HEK293 (cell line): ENCODE measurements around the gene PWP1.

Experiments used
- EGR2 ChIP-seq: fragments of 450-650 bp; formaldehyde crosslinking; IDR thresholded peaks from 2 replicates; pipeline ENCODE4 v1.5.1; 2016; ENCODE audit warnings: low read depth, missing biosample characterization, missing genetic modification characterization
- KLF8 ChIP-seq: fragments of 450-650 bp; formaldehyde crosslinking; IDR thresholded peaks from 2 replicates; pipeline ENCODE4 v1.5.1; 2016; ENCODE audit warnings: missing biosample characterization, missing genetic modification characterization
- KLF9 ChIP-seq: fragments of 450-650 bp; formaldehyde crosslinking; IDR thresholded peaks from 2 replicates; pipeline ENCODE4 v1.5.1; 2016; ENCODE audit warnings: missing biosample characterization, missing genetic modification characterization, low read depth
- PRDM2 ChIP-seq: fragments of 450-650 bp; formaldehyde crosslinking; IDR thresholded peaks from 2 replicates; pipeline ENCODE4 v1.5.1; 2016; ENCODE audit warnings: missing biosample characterization, missing genetic modification characterization, borderline replicate concordance
- REST ChIP-seq: fragments of 450-650 bp; formaldehyde crosslinking; IDR thresholded peaks from 2 replicates; pipeline ENCODE4 v1.5.1; 2016; ENCODE audit warnings: missing biosample characterization, missing genetic modification characterization
- ZFP37 ChIP-seq: fragments of 450-650 bp; formaldehyde crosslinking; IDR thresholded peaks from 2 replicates; pipeline ENCODE4 v1.5.1; 2016; ENCODE audit warnings: missing biosample characterization, missing genetic modification characterization
- ZFP69B ChIP-seq: fragments of 450-650 bp; formaldehyde crosslinking; IDR thresholded peaks from 2 replicates; pipeline ENCODE4 v1.5.1; 2016; ENCODE audit warnings: missing biosample characterization, missing genetic modification characterization
- ZNF146 ChIP-seq: fragments of 450-650 bp; formaldehyde crosslinking; IDR thresholded peaks from 2 replicates; pipeline ENCODE4 v1.5.1; 2016; ENCODE audit warnings: missing biosample characterization, missing genetic modification characterization
- ZNF214 ChIP-seq: fragments of 450-650 bp; formaldehyde crosslinking; IDR thresholded peaks from 2 replicates; pipeline ENCODE4 v1.5.1; 2017; ENCODE audit warnings: missing biosample characterization, mild to moderate bottlenecking, missing genetic modification characterization, borderline replicate concordance
- ZNF23 ChIP-seq: fragments of 450-650 bp; formaldehyde crosslinking; IDR thresholded peaks from 2 replicates; pipeline ENCODE4 v1.5.1; 2016; ENCODE audit warnings: missing biosample characterization, missing genetic modification characterization, borderline replicate concordance
- ZNF248 ChIP-seq: fragments of 450-650 bp; formaldehyde crosslinking; IDR thresholded peaks from 2 replicates; pipeline ENCODE4 v1.5.1; 2017; ENCODE audit warnings: missing biosample characterization, missing genetic modification characterization
- ZNF292 ChIP-seq: fragments of 450-650 bp; formaldehyde crosslinking; IDR thresholded peaks from 2 replicates; pipeline ENCODE4 v1.5.1; 2016; ENCODE audit warnings: low read depth, missing biosample characterization, missing genetic modification characterization, borderline replicate concordance
- ZNF362 ChIP-seq: fragments of 450-650 bp; formaldehyde crosslinking; IDR thresholded peaks from 2 replicates; pipeline ENCODE4 v1.5.1; 2016; ENCODE audit warnings: missing biosample characterization, missing genetic modification characterization
- ZNF416 ChIP-seq: fragments of 450-650 bp; formaldehyde crosslinking; IDR thresholded peaks from 2 replicates; pipeline ENCODE4 v1.5.1; 2016; ENCODE audit warnings: missing biosample characterization, missing genetic modification characterization
- ZNF423 ChIP-seq: fragments of 450-650 bp; formaldehyde crosslinking; IDR thresholded peaks from 2 replicates; pipeline ENCODE4 v1.5.1; 2016; ENCODE audit warnings: missing biosample characterization, missing genetic modification characterization
- ZNF558 ChIP-seq: fragments of 450-650 bp; formaldehyde crosslinking; IDR thresholded peaks from 2 replicates; pipeline ENCODE4 v1.5.1; 2016; ENCODE audit warnings: missing biosample characterization, missing genetic modification characterization
- ZNF585B ChIP-seq: fragments of 450-650 bp; formaldehyde crosslinking; IDR thresholded peaks from 2 replicates; pipeline ENCODE4 v1.5.1; 2016; ENCODE audit warnings: missing biosample characterization, missing genetic modification characterization
- ZNF768 ChIP-seq: fragments of 450-650 bp; formaldehyde crosslinking; IDR thresholded peaks from 2 replicates; pipeline ENCODE4 v1.5.1; 2018; ENCODE audit warnings: missing biosample characterization, mild to moderate bottlenecking, missing genetic modification characterization
- ZNF791 ChIP-seq: fragments of 450-650 bp; formaldehyde crosslinking; IDR thresholded peaks from 2 replicates; pipeline ENCODE4 v1.5.1; 2016; ENCODE audit warnings: missing biosample characterization, missing genetic modification characterization
- ZNF830 ChIP-seq: fragments of 450-650 bp; IDR thresholded peaks from 2 replicates; pipeline ENCODE4 v1.5.0; 2018; ENCODE audit warnings: missing biosample characterization, missing genetic modification characterization, low read depth, mild to moderate bottlenecking, moderate library complexity
- ZSCAN30 ChIP-seq: fragments of 450-650 bp; IDR thresholded peaks from 2 replicates; pipeline ENCODE4 v1.5.1; 2018; ENCODE audit warnings: missing biosample characterization, mild to moderate bottlenecking, missing genetic modification characterization, moderate library complexity
- TF ChIP-seq, protein P1 (sequence below): fragments of 450-650 bp; formaldehyde crosslinking; IDR thresholded peaks from 2 replicates; pipeline ENCODE4 v1.5.1; 2017; ENCODE audit warnings: missing biosample characterization, missing genetic modification characterization
- TF ChIP-seq, protein P2 (sequence below): fragments of 450-650 bp; IDR thresholded peaks from 2 replicates; pipeline ENCODE4 v1.5.1; 2018; ENCODE audit warnings: missing biosample characterization, mild to moderate bottlenecking, missing genetic modification characterization
- TF ChIP-seq, protein P3 (sequence below): sonication (generic); formaldehyde crosslinking; IDR thresholded peaks from 2 replicates; pipeline ENCODE4 v1.8.1; 2022; ENCODE audit warnings: mild to moderate bottlenecking, moderate library complexity, missing genetic modification reagents

PWP1 gene

DNA sequence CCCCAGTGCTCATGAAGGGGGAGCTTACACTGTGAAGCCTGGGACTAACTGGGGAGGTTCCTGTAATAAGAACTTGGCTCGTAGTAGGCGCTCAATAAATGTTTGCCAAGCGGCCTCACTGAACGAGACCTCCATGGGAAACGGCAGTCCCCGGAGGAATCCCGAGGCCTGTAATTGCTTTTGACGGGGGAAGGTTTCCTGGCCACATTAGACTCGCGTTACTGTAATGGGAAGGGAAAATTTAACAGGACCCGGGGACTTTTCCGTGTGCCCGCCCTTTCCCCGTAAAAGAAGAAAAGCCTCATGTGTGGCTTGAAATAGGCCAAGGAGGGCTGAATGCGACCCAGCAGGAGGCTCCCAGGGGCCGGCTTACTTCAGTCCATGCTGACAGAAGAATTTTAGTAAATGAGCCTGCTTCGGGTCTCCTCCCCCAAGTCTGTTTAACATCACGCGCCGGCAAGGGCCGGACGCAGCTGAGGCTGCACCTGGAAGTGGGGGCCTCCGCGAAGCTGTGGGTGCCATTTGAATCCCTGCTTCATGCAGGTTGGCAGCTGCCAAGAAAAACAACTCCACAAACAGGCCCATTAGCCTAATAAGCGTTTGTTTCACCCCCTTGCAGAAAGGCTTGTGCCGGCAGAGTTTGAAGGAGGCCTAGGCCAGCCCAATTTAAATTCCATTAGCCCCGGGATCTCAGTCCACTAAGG lies 39.8 kb upstream of the PWP1 start (continued):
- TF ChIP-seq ZNF292 (tag by site-specific recombination) (no peak), ZNF830 (tag by site-specific recombination) (no peak), ZFP37 (tag by site-specific recombination) (no peak), ZFP69B (tag by site-specific recombination) (peak; percentile 61; the same call in 1 of the 2 replicates), ZNF248 (tag by site-specific recombination) (no peak), ZNF416 (tag by site-specific recombination) (no peak), ZNF768 (tag by site-specific recombination) (no peak), ZNF791 (tag by site-specific recombination) (no peak), EGR2 (tag by site-specific recombination) (no peak), KLF9 (tag by site-specific recombination) (no peak), KLF8 (tag by site-specific recombination) (no peak), ZNF423 (tag by site-specific recombination) (peak; percentile 89), ZSCAN30 (peak; percentile 76), ZNF362 (tag by site-specific recombination) (no peak), ZNF214 (tag by site-specific recombination) (no peak), ZNF558 (tag by site-specific recombination) (no peak), ZNF23 (tag by site-specific recombination) (no peak), ZNF585B (tag by site-specific recombination) (peak; percentile 64), PRDM2 (tag by site-specific recombination) (no peak), REST (tag by site-specific recombination) (no peak), ZNF146 (no peak)
- TF ChIP-seq, protein P1, sequence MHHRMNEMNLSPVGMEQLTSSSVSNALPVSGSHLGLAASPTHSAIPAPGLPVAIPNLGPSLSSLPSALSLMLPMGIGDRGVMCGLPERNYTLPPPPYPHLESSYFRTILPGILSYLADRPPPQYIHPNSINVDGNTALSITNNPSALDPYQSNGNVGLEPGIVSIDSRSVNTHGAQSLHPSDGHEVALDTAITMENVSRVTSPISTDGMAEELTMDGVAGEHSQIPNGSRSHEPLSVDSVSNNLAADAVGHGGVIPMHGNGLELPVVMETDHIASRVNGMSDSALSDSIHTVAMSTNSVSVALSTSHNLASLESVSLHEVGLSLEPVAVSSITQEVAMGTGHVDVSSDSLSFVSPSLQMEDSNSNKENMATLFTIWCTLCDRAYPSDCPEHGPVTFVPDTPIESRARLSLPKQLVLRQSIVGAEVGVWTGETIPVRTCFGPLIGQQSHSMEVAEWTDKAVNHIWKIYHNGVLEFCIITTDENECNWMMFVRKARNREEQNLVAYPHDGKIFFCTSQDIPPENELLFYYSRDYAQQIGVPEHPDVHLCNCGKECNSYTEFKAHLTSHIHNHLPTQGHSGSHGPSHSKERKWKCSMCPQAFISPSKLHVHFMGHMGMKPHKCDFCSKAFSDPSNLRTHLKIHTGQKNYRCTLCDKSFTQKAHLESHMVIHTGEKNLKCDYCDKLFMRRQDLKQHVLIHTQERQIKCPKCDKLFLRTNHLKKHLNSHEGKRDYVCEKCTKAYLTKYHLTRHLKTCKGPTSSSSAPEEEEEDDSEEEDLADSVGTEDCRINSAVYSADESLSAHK, result peak; percentile 66
- TF ChIP-seq, protein P2, sequence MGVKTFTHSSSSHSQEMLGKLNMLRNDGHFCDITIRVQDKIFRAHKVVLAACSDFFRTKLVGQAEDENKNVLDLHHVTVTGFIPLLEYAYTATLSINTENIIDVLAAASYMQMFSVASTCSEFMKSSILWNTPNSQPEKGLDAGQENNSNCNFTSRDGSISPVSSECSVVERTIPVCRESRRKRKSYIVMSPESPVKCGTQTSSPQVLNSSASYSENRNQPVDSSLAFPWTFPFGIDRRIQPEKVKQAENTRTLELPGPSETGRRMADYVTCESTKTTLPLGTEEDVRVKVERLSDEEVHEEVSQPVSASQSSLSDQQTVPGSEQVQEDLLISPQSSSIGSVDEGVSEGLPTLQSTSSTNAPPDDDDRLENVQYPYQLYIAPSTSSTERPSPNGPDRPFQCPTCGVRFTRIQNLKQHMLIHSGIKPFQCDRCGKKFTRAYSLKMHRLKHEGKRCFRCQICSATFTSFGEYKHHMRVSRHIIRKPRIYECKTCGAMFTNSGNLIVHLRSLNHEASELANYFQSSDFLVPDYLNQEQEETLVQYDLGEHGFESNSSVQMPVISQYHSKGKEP (tag by site-specific recombination), result peak; percentile 95
- TF ChIP-seq, protein P3, sequence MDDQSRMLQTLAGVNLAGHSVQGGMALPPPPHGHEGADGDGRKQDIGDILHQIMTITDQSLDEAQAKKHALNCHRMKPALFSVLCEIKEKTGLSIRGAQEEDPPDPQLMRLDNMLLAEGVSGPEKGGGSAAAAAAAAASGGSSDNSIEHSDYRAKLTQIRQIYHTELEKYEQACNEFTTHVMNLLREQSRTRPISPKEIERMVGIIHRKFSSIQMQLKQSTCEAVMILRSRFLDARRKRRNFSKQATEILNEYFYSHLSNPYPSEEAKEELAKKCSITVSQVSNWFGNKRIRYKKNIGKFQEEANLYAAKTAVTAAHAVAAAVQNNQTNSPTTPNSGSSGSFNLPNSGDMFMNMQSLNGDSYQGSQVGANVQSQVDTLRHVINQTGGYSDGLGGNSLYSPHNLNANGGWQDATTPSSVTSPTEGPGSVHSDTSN (CRISPR knock-in tag), result no peak
